Mesendoderm (in vitro differentiated cells): Measurements from ENCODE around the gene CPPED1.
A peak's percentile ranks its signal among the peaks of the same experiment; 100 is the strongest.

ENCODE experiments used
- DNase-seq: peaks from one replicate; pipeline ENCODE4 v3.0.0; 2013
- H2AK5ac ChIP-seq: 2 replicates; pipeline ENCODE4 v1.6.1; 2013; ENCODE audit warnings: low read length, inconsistent platforms
- H2BK120ac ChIP-seq: 2 replicates; pipeline ENCODE4 v1.6.1; 2013; ENCODE audit warnings: low read depth, mild to moderate bottlenecking, low read length, moderate library complexity, mixed read lengths
- H2BK15ac ChIP-seq: replicated peaks from 2 replicates; pipeline ENCODE4 v1.6.1; 2013; ENCODE audit warnings: low read depth, mild to moderate bottlenecking, moderate library complexity
- H2BK5ac ChIP-seq: 2 replicates; pipeline ENCODE4 v1.6.1; 2013; ENCODE audit warnings: low read length, inconsistent platforms
- H3K18ac ChIP-seq: 2 replicates; pipeline ENCODE4 v1.6.1; 2013; ENCODE audit warnings: mild to moderate bottlenecking, low read length, mixed read lengths
- H3K23ac ChIP-seq: one replicate; pipeline ENCODE4 v1.6.1; 2013; ENCODE audit warnings: low read length
- H3K27ac ChIP-seq: 2 replicates; pipeline ENCODE4 v1.5.1; 2013; ENCODE audit warnings: low read depth, mild to moderate bottlenecking, inconsistent platforms, low read length, moderate library complexity
- H3K27me3 ChIP-seq: 2 replicates; pipeline ENCODE4 v1.6.1; 2013; ENCODE audit warnings: low read length, control low read depth, mild to moderate bottlenecking, inconsistent platforms; ENCODE audit not compliant: insufficient read depth, poor library complexity
- H3K36me3 ChIP-seq: 2 replicates; pipeline ENCODE4 v1.6.1; 2013; ENCODE audit warnings: low read length, inconsistent platforms; ENCODE audit not compliant: control insufficient read depth, insufficient read depth
- H3K4ac ChIP-seq: one replicate; pipeline ENCODE4 v1.6.1; 2013; ENCODE audit warnings: low read depth, mild to moderate bottlenecking, low read length, moderate library complexity
- H3K4me1 ChIP-seq: 2 replicates; pipeline ENCODE4 v1.6.1; 2013; ENCODE audit warnings: low read depth, low read length, inconsistent platforms; ENCODE audit not compliant: control insufficient read depth
- H3K4me2 ChIP-seq: 2 replicates; pipeline ENCODE4 v1.6.1; 2013; ENCODE audit warnings: low read length
- H3K4me3 ChIP-seq: 2 replicates; pipeline ENCODE4 v1.5.1; 2013; ENCODE audit warnings: mild to moderate bottlenecking, low read length
- H3K56ac ChIP-seq: one replicate; pipeline ENCODE4 v1.6.1; 2013; ENCODE audit warnings: low read length
- H3K79me1 ChIP-seq: 2 replicates; pipeline ENCODE4 v1.6.1; 2013; ENCODE audit warnings: low read length, inconsistent platforms
- H3K79me2 ChIP-seq: 2 replicates; pipeline ENCODE4 v1.6.1; 2013; ENCODE audit warnings: mild to moderate bottlenecking, low read length; ENCODE audit not compliant: control insufficient read depth, insufficient read depth
- H3K9ac ChIP-seq: 2 replicates; pipeline ENCODE4 v1.6.1; 2013; ENCODE audit warnings: low read length, inconsistent platforms
- H4K5ac ChIP-seq: one replicate; pipeline ENCODE4 v1.6.1; 2013; ENCODE audit warnings: low read length
- H4K8ac ChIP-seq: one replicate; pipeline ENCODE4 v1.6.1; 2013; ENCODE audit warnings: low read depth, mild to moderate bottlenecking, control low read depth, low read length, moderate library complexity
- WGBS: extraction: QIAGEN DNeasy Blood & Tissue Kit; methylation state at CpG from one replicate; pipeline ENCODE4 v1.1.7; 2013; ENCODE audit warnings: low lambda C conversion rate, missing lambda C conversion rate; ENCODE audit not compliant: insufficient coverage; ENCODE audit errors: extremely low coverage; 5-methylcytosine and 5-hydroxymethylcytosine counted together

CPPED1 gene

DNA sequence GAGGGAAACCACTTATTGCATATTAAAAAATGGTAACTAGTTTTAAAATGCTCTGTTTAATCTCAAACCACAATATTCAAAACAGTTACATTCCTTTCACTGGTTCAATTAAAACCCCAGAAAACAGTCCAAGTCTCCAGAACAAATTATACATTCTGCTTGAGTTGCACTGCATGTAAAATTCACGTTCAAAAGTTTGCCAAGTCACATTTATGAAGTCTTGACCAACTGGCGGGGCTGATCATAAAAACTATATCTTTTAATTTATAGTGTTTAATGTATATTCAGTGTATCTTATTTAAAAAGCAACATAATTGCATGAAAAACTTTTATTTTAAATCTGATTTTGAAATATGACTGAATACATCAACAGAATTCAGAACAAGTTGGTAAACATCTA is 25.0 kb downstream of the CPPED1 start:
- no peak overlapping the region for H3K27ac ChIP-seq

DNA sequence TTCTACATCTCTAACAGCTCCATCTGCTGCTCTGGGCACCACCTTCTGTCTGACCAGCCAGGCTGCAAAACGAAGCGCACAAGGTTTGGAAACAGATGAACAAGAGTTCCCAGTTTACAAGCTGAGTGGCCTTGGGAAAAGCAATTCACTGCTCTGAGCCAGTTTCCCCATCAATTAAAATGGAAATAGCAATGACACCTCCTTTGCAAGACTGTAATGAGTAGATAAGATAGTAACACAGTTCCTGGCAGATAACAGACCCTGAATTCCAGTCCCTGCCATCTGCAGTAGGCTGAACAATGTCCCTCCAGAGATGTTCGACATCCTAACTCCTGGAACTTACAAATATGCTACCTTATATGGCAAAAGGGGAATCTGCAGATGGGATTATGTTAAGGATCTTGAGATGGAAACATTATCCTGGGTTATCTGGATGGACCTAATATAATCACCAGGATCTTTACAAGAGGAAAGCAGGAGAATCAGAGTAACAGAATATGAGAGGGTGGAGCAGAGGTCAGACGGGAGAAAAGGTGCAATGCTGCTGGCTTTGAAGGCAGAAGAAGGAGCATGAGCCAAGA is 27.9 kb downstream of the CPPED1 start:
- peaks cover 1% of the 10 kb centered on the region for H3K4me1 ChIP-seq
- H3K56ac ChIP-seq: no peak overlapping the region
- no peaks in the 10 kb centered on the region for H3K79me1 ChIP-seq
- H2BK15ac ChIP-seq: no peak overlapping the region
- no peak overlapping the region for H2BK5ac ChIP-seq
- H2AK5ac ChIP-seq: no peak overlapping the region
- H3K23ac ChIP-seq: no peak overlapping the region
- H3K4me3 ChIP-seq: no peak overlapping the region
- no peak overlapping the region for H4K8ac ChIP-seq
- no peak overlapping the region for H3K4me2 ChIP-seq
- H3K18ac ChIP-seq: no peak overlapping the region
- H3K9ac ChIP-seq: no peak overlapping the region
- no peaks in the 10 kb centered on the region for H3K79me2 ChIP-seq
- H4K5ac ChIP-seq: no peak overlapping the region
- no peak overlapping the region for H3K27ac ChIP-seq
- H2BK120ac ChIP-seq: no peak overlapping the region
- H3K36me3 ChIP-seq: no peaks in the 10 kb centered on the region
- H3K4ac ChIP-seq: no peak overlapping the region
- H3K27me3 ChIP-seq: no peaks in the 10 kb centered on the region
- peak; percentile 85 for DNase-seq
- WGBS: no CpG with 5 or more reads among the region's 4 CpGs

More for the DNA sequence above, 25.0 kb downstream of the CPPED1 start:
- no peak overlapping the region for H2BK15ac ChIP-seq
- H3K18ac ChIP-seq: no peak overlapping the region
- no peak overlapping the region for H4K5ac ChIP-seq
- no peaks in the 10 kb centered on the region for H3K79me1 ChIP-seq
- no peak overlapping the region for H4K8ac ChIP-seq
- no peak overlapping the region for H3K9ac ChIP-seq
- peaks cover 1% of the 10 kb centered on the region for H3K4me1 ChIP-seq
- H3K4ac ChIP-seq: no peak overlapping the region
- no peak overlapping the region for H2BK5ac ChIP-seq
- no peak overlapping the region for H3K56ac ChIP-seq
- no peaks in the 10 kb centered on the region for H3K36me3 ChIP-seq
- no peak overlapping the region for H2AK5ac ChIP-seq
- H3K4me3 ChIP-seq: no peak overlapping the region
- no peak overlapping the region for H2BK120ac ChIP-seq
- no peaks in the 10 kb centered on the region for H3K79me2 ChIP-seq
- no peak overlapping the region for H3K4me2 ChIP-seq
- no CpG with 5 or more reads among the region's 2 CpGs for WGBS
- no peaks in the 10 kb centered on the region for H3K27me3 ChIP-seq
- no peak overlapping the region for H3K23ac ChIP-seq
- DNase-seq: no peak

DNA sequence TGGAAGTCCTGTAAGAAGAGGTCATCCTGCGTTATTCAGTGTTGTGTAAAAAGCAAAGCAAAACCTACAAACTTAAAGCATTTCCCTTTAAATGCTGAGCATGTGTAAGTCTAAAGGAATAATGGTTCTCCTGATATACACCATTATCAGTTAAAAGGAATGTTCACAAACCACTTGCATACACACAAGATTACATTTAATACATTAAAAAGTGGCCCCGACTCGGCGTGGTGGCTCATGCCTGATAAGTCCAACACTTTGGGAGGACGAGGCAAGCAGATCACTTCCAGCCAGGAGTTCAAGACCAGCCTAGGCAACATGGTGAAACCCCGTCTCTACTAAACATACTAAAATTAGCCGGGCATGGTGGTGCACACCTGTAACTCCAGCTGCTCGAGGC is 30.5 kb downstream of the CPPED1 start:
- Histone ChIP-seq H3K79me1 (no peaks in the 10 kb centered on the region), H4K5ac (no peak overlapping the region), H2AK5ac (no peak overlapping the region), H3K4me2 (no peak overlapping the region), H3K4me1 (peaks cover 1% of the 10 kb centered on the region), H3K56ac (no peak overlapping the region), H3K4ac (no peak overlapping the region), H3K27ac (no peak overlapping the region), H3K36me3 (no peaks in the 10 kb centered on the region), H2BK120ac (no peak overlapping the region), H2BK5ac (no peak overlapping the region), H3K9ac (no peak overlapping the region), H3K18ac (no peak overlapping the region), H3K79me2 (no peaks in the 10 kb centered on the region), H2BK15ac (no peak overlapping the region), H4K8ac (no peak overlapping the region), H3K27me3 (no peaks in the 10 kb centered on the region), H3K23ac (no peak overlapping the region), H3K4me3 (no peak overlapping the region)
- no peak for DNase-seq
- WGBS: no CpG with 5 or more reads among the region's 8 CpGs

DNA sequence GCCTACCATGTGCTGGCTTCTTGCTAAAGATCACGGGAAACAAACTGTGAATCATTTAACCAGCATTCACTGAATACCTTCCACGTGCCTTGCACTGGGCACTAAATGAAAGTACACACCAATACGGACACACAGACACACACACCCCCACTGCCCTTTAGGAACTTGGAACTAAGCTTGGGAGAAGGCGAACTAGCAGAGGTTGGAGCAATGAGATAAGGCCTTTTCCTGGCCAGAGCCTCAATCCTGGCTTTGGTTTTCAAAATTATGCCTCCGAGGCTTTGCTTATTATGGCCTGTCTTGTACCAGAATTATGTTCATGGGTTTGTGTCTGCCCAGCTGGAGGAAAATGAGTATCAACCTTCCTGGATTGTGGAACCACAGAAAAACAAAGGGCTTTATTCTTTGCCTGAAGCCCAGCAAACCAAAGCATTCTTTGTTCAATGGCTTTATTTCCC is 32.3 kb downstream of the CPPED1 start:
- Histone ChIP-seq H3K79me2 (no peaks in the 10 kb centered on the region), H2BK120ac (no peak overlapping the region), H3K4me1 (peaks cover 1% of the 10 kb centered on the region), H3K18ac (no peak overlapping the region), H3K27me3 (no peaks in the 10 kb centered on the region), H3K36me3 (no peaks in the 10 kb centered on the region), H3K4ac (no peak overlapping the region), H3K56ac (no peak overlapping the region), H3K27ac (no peak overlapping the region), H3K4me2 (no peak overlapping the region), H3K79me1 (no peaks in the 10 kb centered on the region), H4K8ac (no peak overlapping the region), H2BK5ac (no peak overlapping the region), H3K4me3 (no peak overlapping the region), H4K5ac (no peak overlapping the region), H2BK15ac (no peak overlapping the region), H3K23ac (no peak overlapping the region), H3K9ac (no peak overlapping the region), H2AK5ac (no peak overlapping the region)
- no CpG with 5 or more reads among the region's 5 CpGs for WGBS
- DNase-seq: no peak

DNA sequence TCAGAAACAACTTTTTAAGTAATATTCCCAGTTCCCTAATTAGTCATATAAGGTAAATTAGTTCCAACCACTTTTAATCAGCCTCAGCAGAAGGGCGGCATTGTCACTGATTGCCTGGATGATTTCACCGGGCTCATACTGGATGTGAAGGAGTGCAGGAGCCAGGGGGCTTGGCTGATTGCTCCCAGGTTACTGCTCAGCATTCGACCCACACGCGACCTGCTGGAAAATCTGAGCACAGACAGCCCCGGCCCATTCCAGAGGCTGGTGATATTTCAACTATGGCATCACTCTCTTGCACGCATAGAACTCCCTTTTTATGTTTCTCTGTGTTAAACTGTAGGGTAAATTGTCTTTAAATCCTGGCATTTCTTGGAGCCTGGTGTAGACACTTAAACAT is 34.2 kb downstream of the CPPED1 start:
- no peaks in the 10 kb centered on the region for H3K27me3 ChIP-seq
- no peak overlapping the region for H4K5ac ChIP-seq
- no peaks in the 10 kb centered on the region for H3K79me1 ChIP-seq
- H3K79me2 ChIP-seq: no peaks in the 10 kb centered on the region
- no peak overlapping the region for H2AK5ac ChIP-seq
- no peaks in the 10 kb centered on the region for H3K36me3 ChIP-seq
- H3K56ac ChIP-seq: no peak overlapping the region
- no peak overlapping the region for H2BK5ac ChIP-seq
- H3K27ac ChIP-seq: no peak overlapping the region
- H4K8ac ChIP-seq: no peak overlapping the region
- WGBS: no CpG with 5 or more reads among the region's 7 CpGs
- H3K18ac ChIP-seq: no peak overlapping the region
- H3K4ac ChIP-seq: no peak overlapping the region
- H3K4me1 ChIP-seq: no peaks in the 10 kb centered on the region
- H2BK120ac ChIP-seq: no peak overlapping the region
- no peak overlapping the region for H3K23ac ChIP-seq
- no peak overlapping the region for H3K9ac ChIP-seq
- DNase-seq: no peak
- no peak overlapping the region for H3K4me2 ChIP-seq
- no peak overlapping the region for H2BK15ac ChIP-seq
- no peak overlapping the region for H3K4me3 ChIP-seq

DNA sequence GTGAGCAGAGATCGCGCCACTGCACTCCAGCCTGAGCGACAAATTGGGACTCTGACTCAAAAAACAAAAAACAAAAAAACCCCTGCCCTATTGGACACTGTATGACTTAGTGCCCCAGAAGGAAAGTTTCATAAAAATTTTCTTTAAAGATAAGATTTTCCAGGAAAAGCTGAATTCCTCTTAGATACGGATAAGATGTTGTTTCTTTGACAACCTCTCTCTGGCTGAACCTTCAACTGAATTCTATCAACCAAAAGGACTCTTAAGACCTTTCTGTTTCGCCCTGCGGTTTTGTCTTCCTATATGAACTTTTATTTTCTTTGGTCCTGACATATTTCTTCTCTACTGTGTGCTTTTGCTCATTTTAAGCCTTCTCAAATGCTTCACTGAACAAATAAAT is 35.8 kb downstream of the CPPED1 start:
- no peak overlapping the region for H3K4me3 ChIP-seq
- H3K79me2 ChIP-seq: no peaks in the 10 kb centered on the region
- no peak overlapping the region for H3K4me2 ChIP-seq
- H3K56ac ChIP-seq: no peak overlapping the region
- no peaks in the 10 kb centered on the region for H3K4me1 ChIP-seq
- H3K4ac ChIP-seq: no peak overlapping the region
- no peak overlapping the region for H2BK120ac ChIP-seq
- WGBS: no CpG with 5 or more reads among the region's 6 CpGs
- no peak overlapping the region for H2AK5ac ChIP-seq
- no peak overlapping the region for H2BK15ac ChIP-seq
- no peak overlapping the region for H4K8ac ChIP-seq
- no peak overlapping the region for H4K5ac ChIP-seq
- DNase-seq: no peak
- H3K23ac ChIP-seq: no peak overlapping the region
- no peak overlapping the region for H3K27ac ChIP-seq
- H3K79me1 ChIP-seq: no peaks in the 10 kb centered on the region
- H3K27me3 ChIP-seq: no peaks in the 10 kb centered on the region
- H3K18ac ChIP-seq: no peak overlapping the region
- no peaks in the 10 kb centered on the region for H3K36me3 ChIP-seq
- no peak overlapping the region for H2BK5ac ChIP-seq
- no peak overlapping the region for H3K9ac ChIP-seq
